Left ventricle myocardium inferior (tissue), 1 donor: Measurements from ENCODE around the gene LRRC3C. TPM values are rescaled to one million over a fixed set of nuclear protein-coding genes. Genes with fewer than 3 reads are reported as not detected.

ENCODE experiments used
- DNase-seq: peaks from one replicate; pipeline ENCODE4 v3.0.0-alpha.2; 2020
- H3K27ac ChIP-seq: fragments of 200-600 bp; replicated peaks from 2 replicates; pipeline ENCODE4 v1.8.0; 2021
- H3K27me3 ChIP-seq: fragments of 200-600 bp; 2 replicates; pipeline ENCODE4 v1.8.0; 2021; ENCODE audit warnings: low read depth
- H3K36me3 ChIP-seq: fragments of 200-600 bp; 2 replicates; pipeline ENCODE4 v1.8.0; 2021
- H3K4me1 ChIP-seq: fragments of 200-600 bp; 2 replicates; pipeline ENCODE4 v1.8.0; 2021
- H3K4me3 ChIP-seq: fragments of 200-600 bp; 2 replicates; pipeline ENCODE4 v1.8.0; 2021; ENCODE audit warnings: mild to moderate bottlenecking, moderate library complexity
- H3K9me3 ChIP-seq: fragments of 200-600 bp; replicated peaks from 2 replicates; pipeline ENCODE4 v1.8.0; 2021
- intact Hi-C: fragments of 100-400 bp; cut with micrococcal nuclease; formaldehyde crosslinking; loops from one replicate; pipeline ENCODE4 v1.11.0; 2022
- total RNA-seq: library from RNA; stranded (reverse); fragmentation: NEBNext Ultra II Directional; extraction: Animal tissue kit (Norgen Biotek cat#: 25700); gene quantifications from one replicate; pipeline ENCODE4 v1.2.1, GENCODE V29; 2021
- TF ChIP-seq, protein P1 (sequence below): fragments of 200-600 bp; IDR thresholded peaks from 2 replicates; pipeline ENCODE4 v1.8.0; 2021; ENCODE audit warnings: antibody characterized with exemption, mild to moderate bottlenecking, borderline replicate concordance
- donor health status: DM: no; HTN: yes; CAD: no; lungs with severe emphysema.

The LRRC3C gene
- total RNA-seq, 1 donor from 2014 or later, result not detected

DNA sequence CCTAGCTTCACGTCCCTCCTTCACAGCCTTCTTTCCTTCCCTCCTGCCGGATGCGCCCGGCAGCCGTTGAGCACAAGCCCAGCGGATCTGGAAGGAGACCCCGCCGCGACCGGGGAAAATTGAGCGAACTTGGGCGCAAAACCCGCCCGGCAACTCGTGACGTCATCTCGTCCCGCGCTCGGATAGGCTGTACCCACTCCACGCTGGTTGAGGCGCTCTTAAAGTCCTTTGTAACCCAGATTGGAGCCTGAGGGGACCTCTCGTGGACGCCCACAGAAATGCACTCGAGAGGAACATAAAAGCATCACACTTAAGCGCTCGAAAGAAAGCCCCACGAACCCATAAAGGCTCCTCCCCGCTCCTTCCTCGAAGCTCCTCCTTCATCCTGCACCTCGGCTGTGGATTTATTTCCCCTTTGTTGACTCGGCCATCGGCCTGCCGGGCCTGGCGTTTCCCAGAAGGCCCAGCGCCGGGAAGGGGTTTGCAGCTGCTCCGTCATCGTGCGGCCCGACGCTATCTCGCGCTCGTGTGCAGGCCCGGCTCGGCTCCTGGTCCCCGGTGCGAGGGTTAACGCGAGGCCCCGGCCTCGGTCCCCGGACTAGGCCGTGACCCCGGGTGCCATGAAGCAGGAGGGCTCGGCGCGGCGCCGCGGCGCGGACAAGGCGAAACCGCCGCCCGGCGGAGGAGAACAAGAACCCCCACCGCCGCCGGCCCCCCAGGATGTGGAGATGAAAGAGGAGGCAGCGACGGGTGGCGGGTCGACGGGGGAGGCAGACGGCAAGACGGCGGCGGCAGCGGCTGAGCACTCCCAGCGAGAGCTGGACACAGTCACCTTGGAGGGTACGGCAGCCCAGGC is 53.0 kb downstream of the LRRC3C start, which contains the start of gene PSMD3:
Gene PSMD3, plus strand, starts transcription at position 457 of the 856 bp plus-strand sequence. Its CDS starts 164 bp downstream, at position 621.
- peak within 1 kb of the TSS; percentile 93 for H3K27ac ChIP-seq
- H3K9me3 ChIP-seq, result no peaks in the 10 kb centered on the region
- peaks cover 16% of the 10 kb centered on the region for H3K36me3 ChIP-seq
- intact Hi-C loops, result no loop called here
- DNase-seq, result peak; percentile 97
- H3K4me1 ChIP-seq, result peaks cover 37% of the 10 kb centered on the region
- H3K27me3 ChIP-seq, result peaks cover 31% of the 10 kb centered on the region
- TF ChIP-seq, protein P1, sequence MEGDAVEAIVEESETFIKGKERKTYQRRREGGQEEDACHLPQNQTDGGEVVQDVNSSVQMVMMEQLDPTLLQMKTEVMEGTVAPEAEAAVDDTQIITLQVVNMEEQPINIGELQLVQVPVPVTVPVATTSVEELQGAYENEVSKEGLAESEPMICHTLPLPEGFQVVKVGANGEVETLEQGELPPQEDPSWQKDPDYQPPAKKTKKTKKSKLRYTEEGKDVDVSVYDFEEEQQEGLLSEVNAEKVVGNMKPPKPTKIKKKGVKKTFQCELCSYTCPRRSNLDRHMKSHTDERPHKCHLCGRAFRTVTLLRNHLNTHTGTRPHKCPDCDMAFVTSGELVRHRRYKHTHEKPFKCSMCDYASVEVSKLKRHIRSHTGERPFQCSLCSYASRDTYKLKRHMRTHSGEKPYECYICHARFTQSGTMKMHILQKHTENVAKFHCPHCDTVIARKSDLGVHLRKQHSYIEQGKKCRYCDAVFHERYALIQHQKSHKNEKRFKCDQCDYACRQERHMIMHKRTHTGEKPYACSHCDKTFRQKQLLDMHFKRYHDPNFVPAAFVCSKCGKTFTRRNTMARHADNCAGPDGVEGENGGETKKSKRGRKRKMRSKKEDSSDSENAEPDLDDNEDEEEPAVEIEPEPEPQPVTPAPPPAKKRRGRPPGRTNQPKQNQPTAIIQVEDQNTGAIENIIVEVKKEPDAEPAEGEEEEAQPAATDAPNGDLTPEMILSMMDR, result peak; percentile 84
- peak within 1 kb of the TSS; percentile 92 for H3K4me3 ChIP-seq

DNA sequence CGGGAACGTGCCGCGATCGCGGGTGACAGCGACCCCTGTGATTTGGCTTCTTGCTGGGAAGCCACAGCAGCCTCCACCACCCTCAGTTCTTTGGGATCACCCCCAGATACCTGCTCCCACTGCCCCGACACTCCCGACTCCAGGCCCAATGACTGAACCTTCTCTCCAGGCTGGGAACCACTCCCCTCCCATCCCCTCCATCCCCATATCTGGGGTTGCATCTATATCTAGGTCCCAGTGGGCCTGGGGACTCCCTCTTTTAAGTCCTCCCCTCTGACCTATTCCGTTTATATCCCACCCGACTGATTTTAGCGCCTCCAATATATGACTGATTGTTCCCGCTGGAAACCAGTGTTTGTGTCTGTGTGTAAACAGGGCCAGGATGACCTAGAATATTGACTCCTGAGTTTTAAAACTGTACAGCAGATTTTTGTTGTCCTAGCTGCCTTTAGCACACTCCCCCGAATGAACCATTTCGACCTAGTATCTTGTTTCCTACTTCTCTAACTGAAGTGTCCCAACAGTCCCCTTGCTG is 53.7 kb downstream of the LRRC3C start:
- Histone ChIP-seq H3K27me3 (peaks cover 26% of the 10 kb centered on the region), H3K36me3 (peaks cover 23% of the 10 kb centered on the region), H3K4me1 (peaks cover 37% of the 10 kb centered on the region), H3K27ac (peak overlapping the region; percentile 93), H3K9me3 (no peaks in the 10 kb centered on the region), H3K4me3 (peak overlapping the region; percentile 92)
- TF ChIP-seq, protein P1, result no peak
- intact Hi-C loops, result no loop called here
- no peak for DNase-seq

DNA sequence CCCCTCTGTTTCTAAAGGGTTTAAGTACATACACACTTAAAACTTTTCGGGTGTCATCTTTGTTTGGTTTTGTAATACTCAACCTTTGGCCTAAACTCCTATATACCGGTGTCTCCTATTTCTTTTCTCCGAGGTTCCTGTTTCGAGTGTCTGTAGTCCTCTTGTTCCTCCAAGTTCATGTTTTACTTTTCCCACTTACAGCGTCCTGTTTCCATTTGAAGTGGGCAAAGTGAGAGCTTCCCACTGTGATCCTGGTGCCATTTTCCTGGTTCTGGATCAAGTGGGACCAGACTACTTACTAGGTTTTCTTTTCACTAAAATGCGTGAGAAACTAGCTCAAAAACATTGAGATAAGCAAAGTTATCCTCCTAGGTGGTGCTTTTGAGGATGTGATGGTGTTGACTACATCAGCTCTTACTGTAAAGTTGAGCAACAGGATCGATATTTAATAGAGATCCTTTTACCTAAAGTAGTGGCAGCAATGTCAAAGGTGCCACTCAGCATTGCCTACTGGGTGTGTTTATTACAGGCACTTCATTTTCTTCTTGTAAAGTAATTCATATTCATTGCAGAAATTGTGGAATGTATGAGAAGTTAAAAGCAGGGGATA is 54.3 kb downstream of the LRRC3C start:
- Histone ChIP-seq H3K36me3 (peaks cover 29% of the 10 kb centered on the region), H3K27ac (no peak overlapping the region), H3K27me3 (peaks cover 20% of the 10 kb centered on the region), H3K4me1 (peaks cover 37% of the 10 kb centered on the region), H3K9me3 (no peaks in the 10 kb centered on the region), H3K4me3 (peak overlapping the region; percentile 92)
- no peak for DNase-seq
- intact Hi-C loops, result no loop called here
- TF ChIP-seq, protein P1, result no peak

DNA sequence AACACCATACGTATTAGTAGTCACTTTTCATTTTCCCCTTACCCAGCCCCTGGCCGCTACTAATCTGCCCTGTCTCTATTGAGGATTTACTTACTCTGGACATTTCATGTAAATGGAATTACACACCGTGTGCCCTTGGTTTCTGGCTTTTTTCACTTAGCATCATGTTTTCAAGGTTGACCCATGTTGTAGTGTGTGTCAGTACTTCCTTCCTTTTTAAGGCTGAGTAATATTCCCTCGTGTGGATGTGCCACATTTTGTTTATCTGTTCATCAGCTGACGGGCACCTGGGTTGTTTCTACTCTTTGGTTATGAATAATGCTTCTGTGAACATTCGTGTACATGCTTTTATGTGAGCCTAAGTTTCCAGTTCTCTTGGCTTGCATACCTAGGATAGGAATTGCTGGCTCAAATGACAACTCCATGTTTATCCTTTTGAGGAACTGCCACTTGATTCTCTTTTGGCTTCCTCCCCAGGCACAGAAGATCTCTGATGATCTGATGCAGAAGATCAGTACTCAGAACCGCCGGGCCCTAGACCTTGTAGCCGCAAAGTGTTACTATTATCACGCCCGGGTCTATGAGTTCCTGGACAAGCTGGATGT is 60.8 kb downstream of the LRRC3C start:
- Histone ChIP-seq H3K9me3 (no peaks in the 10 kb centered on the region), H3K27me3 (no peaks in the 10 kb centered on the region), H3K36me3 (peaks cover 93% of the 10 kb centered on the region), H3K4me3 (no peak overlapping the region), H3K27ac (no peak overlapping the region), H3K4me1 (peaks cover 4% of the 10 kb centered on the region)
- DNase-seq, result no peak
- intact Hi-C loops, result no loop called here
- TF ChIP-seq, protein P1, result no peak

DNA sequence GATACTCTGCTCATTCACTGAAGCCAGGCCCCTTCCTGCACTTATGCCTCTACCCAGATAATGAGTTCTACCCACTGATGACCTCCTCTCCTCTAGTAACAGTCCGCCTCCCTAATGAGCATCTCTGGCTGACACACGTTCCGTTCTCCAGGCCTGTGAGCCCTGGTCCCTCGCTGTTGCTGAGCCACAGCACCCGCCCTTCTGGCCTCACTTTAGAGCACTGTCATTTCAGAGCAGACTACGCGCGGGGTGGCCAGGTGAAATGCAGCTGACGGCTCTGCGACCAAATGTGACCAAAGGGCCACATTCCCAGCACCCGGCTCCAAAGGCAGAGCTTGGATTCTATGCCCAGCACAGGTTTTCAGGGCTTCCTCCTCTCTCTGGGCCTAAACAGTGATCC is 66.9 kb downstream of the LRRC3C start:
- Histone ChIP-seq H3K36me3 (peaks cover 93% of the 10 kb centered on the region), H3K27ac (no peak overlapping the region), H3K27me3 (no peaks in the 10 kb centered on the region), H3K4me1 (peaks cover 12% of the 10 kb centered on the region), H3K9me3 (no peaks in the 10 kb centered on the region), H3K4me3 (no peak overlapping the region)
- no peak for DNase-seq
- intact Hi-C loops, result no loop called here
- TF ChIP-seq, protein P1, result no peak
